B cell (primary cell): ENCODE measurements around the gene PRLR. TPM values are rescaled to one million over a fixed set of nuclear protein-coding genes. Genes with fewer than 3 reads are reported as not detected.

Source experiments
- ATAC-seq: fragments of 200-7000 bp; cut with Tn5 transposase; one replicate; pipeline ENCODE4 v1.10.0; 2021; ENCODE audit warnings: low read depth, mild to moderate bottlenecking, moderate number of reproducible peaks, moderate library complexity
- CTCF ChIA-PET: fragments of 350-600 bp; sonication (Branson Sonifier 250); formaldehyde crosslinking; loops from one replicate; lab custom pipeline; 2021; ENCODE audit warnings: antibody characterized with exemption, inconsistent platforms; lab: Charles Lee
- POLR2A ChIA-PET: fragments of 350-600 bp; sonication (Branson Sonifier 250); formaldehyde crosslinking; loops from one replicate; lab custom pipeline; 2021; ENCODE audit warnings: antibody characterized with exemption; lab: Charles Lee
- DNase-seq: peaks from one replicate; pipeline ENCODE4 v3.0.0; 2013
- H2AFZ ChIP-seq: 2 replicates; pipeline ENCODE4 v1.6.1; 2012; ENCODE audit warnings: mild to moderate bottlenecking, low read depth, low read length; ENCODE audit not compliant: insufficient read depth, poor library complexity, severe bottlenecking
- H3K27ac ChIP-seq, 2 donors: 1 replicate in 1 of 2; 2 replicates in 1 of 2; pipeline ENCODE4 v1.5.1; 2012 to 2013; ENCODE audit warnings: low read length in 2 of 2, mild to moderate bottlenecking in 2 of 2, moderate library complexity in 1 of 2
- H3K27me3 ChIP-seq, 4 experiments: fragments of 200-600 bp in 1 of 4; sonication (generic) in 1 of 4; replicated peaks in 1 of 4; 1 replicate in 2 of 4; 2 replicates in 2 of 4; pipeline versions ENCODE4 v1.6.1 to v1.7.0; 2013 to 2016; ENCODE audit warnings: low read length in 3 of 4, mild to moderate bottlenecking in 2 of 4, mixed read lengths in 1 of 4, moderate library complexity in 1 of 4; ENCODE audit not compliant: insufficient read depth in 4 of 4, control insufficient read depth in 3 of 4; ENCODE audit errors: control extremely low read depth in 1 of 4
- H3K36me3 ChIP-seq, 2 experiments: replicated peaks in 1 of 2; 1 replicate in 1 of 2; 2 replicates in 1 of 2; pipeline versions ENCODE4 v1.6.1 to v1.7.1; 2013; ENCODE audit warnings: low read length in 1 of 2; ENCODE audit not compliant: insufficient read depth in 2 of 2, control insufficient read depth in 1 of 2; ENCODE audit errors: control extremely low read depth in 1 of 2, extremely low read depth in 1 of 2
- H3K4me1 ChIP-seq, 2 donors: fragments of 200-600 bp in 1 of 2; sonication (generic) in 1 of 2; 1 replicate in 1 of 2; 2 replicates in 1 of 2; pipeline versions ENCODE4 v1.5.1 to v1.6.1; 2013 to 2017; ENCODE audit warnings: low read length in 2 of 2; ENCODE audit not compliant: control insufficient read depth in 2 of 2, insufficient read depth in 2 of 2
- H3K4me2 ChIP-seq: replicated peaks from 2 replicates; pipeline ENCODE3; 2012; ENCODE audit warnings: mild to moderate bottlenecking, low read depth, low read length; ENCODE audit not compliant: poor library complexity, severe bottlenecking
- H3K4me3 ChIP-seq, 5 experiments: fragments of 200-600 bp in 1 of 5; sonication (generic) in 1 of 5; 1 replicate in 3 of 5; 2 replicates in 2 of 5; pipeline versions ENCODE4 v1.5.1 to v1.7.0; 2011 to 2016; ENCODE audit warnings: low read length in 4 of 5, mild to moderate bottlenecking in 4 of 5, low read depth in 2 of 5, control low read depth in 1 of 5, moderate library complexity in 1 of 5; ENCODE audit not compliant: insufficient read depth in 1 of 5; ENCODE audit errors: control extremely low read depth in 1 of 5, extremely low read depth in 1 of 5
- H3K79me2 ChIP-seq: fragments of 200-600 bp; sonication (generic); one replicate; pipeline ENCODE4 v1.6.0; 2016; ENCODE audit warnings: low read length; ENCODE audit not compliant: control insufficient read depth, insufficient read depth
- H3K9ac ChIP-seq: fragments of 200-600 bp; sonication (generic); 2 replicates; pipeline ENCODE4 v1.6.1; 2017; ENCODE audit warnings: mild to moderate bottlenecking, low read length, moderate library complexity
- H3K9me3 ChIP-seq, 3 donors: one replicate each; pipeline versions ENCODE4 v1.6.1 to v1.7.1; 2013; ENCODE audit warnings: low read length in 2 of 3; ENCODE audit not compliant: control insufficient read depth in 2 of 3, insufficient read depth in 1 of 3; ENCODE audit errors: control extremely low read depth in 1 of 3
- H4K20me1 ChIP-seq: 2 replicates; pipeline ENCODE4 v1.6.0; 2012; ENCODE audit warnings: mild to moderate bottlenecking, low read length; ENCODE audit not compliant: insufficient read depth, control insufficient read depth, poor library complexity, severe bottlenecking
- H3K27ac Mint-ChIP-seq: one replicate; pipeline ENCODE4 v1.8.0; 2021; ENCODE audit warnings: mixed read lengths
- H3K27me3 Mint-ChIP-seq: one replicate; pipeline ENCODE4 v1.8.0; 2021; ENCODE audit warnings: mixed read lengths
- H3K4me1 Mint-ChIP-seq: one replicate; pipeline ENCODE4 v1.8.0; 2021; ENCODE audit warnings: mixed read lengths
- H3K4me3 Mint-ChIP-seq: one replicate; pipeline ENCODE4 v1.8.0; 2021; ENCODE audit warnings: mixed read lengths
- H3K9me3 Mint-ChIP-seq: one replicate; pipeline ENCODE4 v1.8.0; 2022; ENCODE audit warnings: mixed read lengths; ENCODE audit not compliant: insufficient read depth
- EZH2 ChIP-seq: IDR thresholded peaks from 2 replicates; pipeline ENCODE4 v1.6.1; 2012; ENCODE audit warnings: borderline replicate concordance, low read depth, mild to moderate bottlenecking, moderate library complexity, low read length; ENCODE audit not compliant: insufficient read depth, poor library complexity, severe bottlenecking
- WGBS: methylation state at CpG from one replicate; pipeline ENCODE4 v1.1.5; 2013; ENCODE audit warnings: missing lambda C conversion rate; ENCODE audit not compliant: insufficient coverage; 5-methylcytosine and 5-hydroxymethylcytosine counted together
- intact Hi-C: fragments of 100-400 bp; cut with micrococcal nuclease; formaldehyde crosslinking; loops from one replicate; pipeline ENCODE4 v1.10.0; 2022
- polyA plus RNA-seq: library from polyadenylated mRNA; depleted of rRNA; stranded (reverse); fragments of >200 nt; gene quantifications from 2 replicates; pipeline ENCODE4 v1.2.3, GENCODE V29; 2012
- total RNA-seq, 2 donors: library from RNA; stranded (reverse); fragments of 120-200 nt in 1 of 2; gene quantifications; 1 replicate in 1 of 2; 2 replicates in 1 of 2; pipeline versions ENCODE4 v1.2.3 to v1.2.4, GENCODE V29; 2013 to 2022
- TF ChIP-seq, protein P1 (sequence below): fragments of 200-600 bp; IDR thresholded peaks from one replicate; pipeline ENCODE4 v1.8.0; 2022; ENCODE audit warnings: antibody characterized with exemption, mild to moderate bottlenecking

Gene PRLR
- total and polyA plus RNA-seq, 2 donors (not counting 1 experiment from before 2014, with no cell fraction given) = 0.39 TPM; not detected in 1

DNA sequence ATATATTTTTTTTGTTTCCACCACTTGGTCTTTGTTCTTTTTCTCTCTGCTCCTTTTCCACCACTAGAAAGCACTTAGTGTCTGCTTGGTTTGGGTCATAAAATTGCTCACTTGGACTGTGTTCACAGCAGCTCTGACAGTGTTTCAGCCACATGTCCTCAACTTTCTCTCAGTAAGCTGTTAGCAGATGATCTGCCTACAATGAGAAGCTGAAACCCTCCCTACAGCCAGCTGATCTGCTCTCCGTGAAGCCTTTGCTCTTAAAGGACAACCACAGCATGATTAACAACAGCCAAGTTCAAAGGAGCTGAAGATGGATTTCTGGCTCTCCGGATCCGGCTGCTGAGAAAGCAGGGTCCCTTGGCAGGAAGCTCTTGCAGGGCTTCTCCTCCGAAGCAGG, 31.6 kb downstream of the PRLR start:
- POLR2A ChIA-PET = no interaction called here

DNA sequence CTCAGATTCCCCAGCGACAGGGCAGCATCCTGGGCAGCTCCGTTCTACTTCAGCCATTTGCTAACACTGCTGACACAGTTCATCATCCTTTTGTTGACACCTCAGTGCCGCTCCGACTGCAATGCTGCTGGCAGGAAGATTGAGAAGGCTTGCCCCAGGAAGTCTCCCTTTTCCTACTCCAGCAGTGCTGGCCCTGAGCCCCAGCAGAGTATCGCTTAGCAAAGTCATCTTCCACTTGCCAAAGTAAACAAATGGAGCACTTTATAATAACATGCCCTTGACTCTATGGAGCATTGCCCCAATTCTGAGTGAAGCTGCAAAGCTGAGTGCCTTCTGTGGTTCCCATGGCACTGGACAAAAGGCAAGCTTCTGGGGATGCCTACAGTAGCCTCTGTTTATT, 32.2 kb downstream of the PRLR start:
- Histone ChIP-seq H4K20me1 (no peaks in the 10 kb centered on the region), H3K79me2 (no peaks in the 10 kb centered on the region), H3K27ac (no peak overlapping the region), H2AFZ (no peak overlapping the region), H3K9me3 (no peaks in the 10 kb centered on the region), H3K27me3 (no peaks in the 10 kb centered on the region), H3K36me3 (no peaks in the 10 kb centered on the region), H3K4me3 (no peak overlapping the region), H3K9ac (no peak overlapping the region), H3K4me2 (no peak overlapping the region), H3K4me1 (peaks cover 25 to 26% of the 10 kb centered on the region in 2 donors)
- DNase-seq (no peak), ATAC-seq (no peak)
- POLR2A ChIA-PET = no interaction called here
- intact Hi-C loops = no loop called here
- Mint-ChIP-seq H3K4me3 (no peak overlapping the region), H3K27ac (no peak overlapping the region), H3K9me3 (no peaks in the 10 kb centered on the region), H3K4me1 (peaks cover 35% of the 10 kb centered on the region), H3K27me3 (peaks cover 17% of the 10 kb centered on the region)
- WGBS = 77% methylated on average over 5 of the region's 5 CpGs
- CTCF ChIA-PET = interaction anchor here (1.5 kb wide), 1 partner anchor 11 kb away, joined by 5 read pairs; no protein-coding TSS in a partner anchor
- TF ChIP-seq EZH2 = no peak
- TF ChIP-seq, protein P1, sequence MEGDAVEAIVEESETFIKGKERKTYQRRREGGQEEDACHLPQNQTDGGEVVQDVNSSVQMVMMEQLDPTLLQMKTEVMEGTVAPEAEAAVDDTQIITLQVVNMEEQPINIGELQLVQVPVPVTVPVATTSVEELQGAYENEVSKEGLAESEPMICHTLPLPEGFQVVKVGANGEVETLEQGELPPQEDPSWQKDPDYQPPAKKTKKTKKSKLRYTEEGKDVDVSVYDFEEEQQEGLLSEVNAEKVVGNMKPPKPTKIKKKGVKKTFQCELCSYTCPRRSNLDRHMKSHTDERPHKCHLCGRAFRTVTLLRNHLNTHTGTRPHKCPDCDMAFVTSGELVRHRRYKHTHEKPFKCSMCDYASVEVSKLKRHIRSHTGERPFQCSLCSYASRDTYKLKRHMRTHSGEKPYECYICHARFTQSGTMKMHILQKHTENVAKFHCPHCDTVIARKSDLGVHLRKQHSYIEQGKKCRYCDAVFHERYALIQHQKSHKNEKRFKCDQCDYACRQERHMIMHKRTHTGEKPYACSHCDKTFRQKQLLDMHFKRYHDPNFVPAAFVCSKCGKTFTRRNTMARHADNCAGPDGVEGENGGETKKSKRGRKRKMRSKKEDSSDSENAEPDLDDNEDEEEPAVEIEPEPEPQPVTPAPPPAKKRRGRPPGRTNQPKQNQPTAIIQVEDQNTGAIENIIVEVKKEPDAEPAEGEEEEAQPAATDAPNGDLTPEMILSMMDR = no peak

More for the DNA sequence above, 31.6 kb downstream of the PRLR start:
- H3K4me2 ChIP-seq = no peak overlapping the region
- Mint-ChIP-seq H3K4me1 (peaks cover 29% of the 10 kb centered on the region), H3K27me3 (peaks cover 17% of the 10 kb centered on the region), H3K4me3 (no peak overlapping the region), H3K9me3 (no peaks in the 10 kb centered on the region), H3K27ac (no peak overlapping the region)
- H3K27me3 ChIP-seq = peaks cover 0 to 4% (median 0%) of the 10 kb centered on the region in 4 experiments
- no peak overlapping the region for H2AFZ ChIP-seq
- no peak overlapping the region for H3K4me3 ChIP-seq
- intact Hi-C loops = no loop called here
- CTCF ChIA-PET = interaction anchor here (1.0 kb wide), 1 partner anchor 11 kb away, joined by 3 read pairs; no protein-coding TSS in a partner anchor
- H3K9ac ChIP-seq = no peak overlapping the region
- WGBS = 70% methylated on average over 2 of the region's 4 CpGs
- H3K27ac ChIP-seq = no peak overlapping the region
- ATAC-seq (no peak), DNase-seq (no peak)
- H3K36me3 ChIP-seq = no peaks in the 10 kb centered on the region
- H3K9me3 ChIP-seq = no peaks in the 10 kb centered on the region
- H3K4me1 ChIP-seq = peaks cover 19 to 20% of the 10 kb centered on the region in 2 donors
- no peaks in the 10 kb centered on the region for H3K79me2 ChIP-seq
- TF ChIP-seq, protein P1 = no peak
- TF ChIP-seq EZH2 = no peak
- no peaks in the 10 kb centered on the region for H4K20me1 ChIP-seq
